ENCODE results near the gene ZBP1.

DNA sequence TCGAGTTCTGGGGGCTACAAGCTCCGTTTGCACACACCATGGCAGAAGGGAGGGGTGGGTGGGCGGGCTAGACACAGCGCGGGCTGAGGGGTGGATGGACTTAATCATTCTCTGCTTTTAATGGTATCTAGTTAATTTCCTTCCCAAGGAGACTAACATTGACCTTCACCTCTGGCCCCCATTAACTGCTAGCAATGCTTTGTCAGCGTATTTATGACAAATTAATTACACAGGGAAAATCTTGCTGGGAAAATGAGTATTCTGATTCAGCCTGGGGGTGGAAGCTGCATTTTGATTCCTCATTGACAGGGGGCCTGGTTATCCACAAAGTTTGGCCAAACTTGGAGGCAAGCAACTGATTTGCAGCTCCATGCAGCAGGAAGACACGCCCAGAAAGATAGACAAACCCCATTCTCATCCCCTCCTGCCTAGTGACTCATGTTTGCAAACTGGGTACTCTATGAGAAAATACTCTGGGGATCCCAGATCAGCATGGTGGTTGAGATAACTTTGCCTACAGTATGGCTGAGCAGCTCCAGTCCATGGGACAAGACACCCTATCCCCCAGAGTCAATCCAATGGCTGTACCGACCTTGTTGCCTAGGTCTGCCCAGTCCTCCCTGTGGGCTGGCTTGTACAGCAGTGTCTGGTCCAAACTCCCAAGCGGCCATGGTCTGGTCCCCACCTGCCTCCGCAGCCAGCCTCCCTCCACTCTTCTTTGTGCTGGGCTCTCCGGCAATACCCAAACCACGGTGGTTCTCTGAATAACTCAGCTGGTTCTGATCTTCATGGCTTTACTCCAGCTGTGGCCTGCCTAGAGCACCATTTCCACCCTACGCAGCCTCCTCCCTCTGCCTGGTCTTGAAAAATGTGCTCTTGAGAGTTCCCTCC, 19.7 kb downstream of the ZBP1 start:
- TF ChIP-seq, protein P1, sequence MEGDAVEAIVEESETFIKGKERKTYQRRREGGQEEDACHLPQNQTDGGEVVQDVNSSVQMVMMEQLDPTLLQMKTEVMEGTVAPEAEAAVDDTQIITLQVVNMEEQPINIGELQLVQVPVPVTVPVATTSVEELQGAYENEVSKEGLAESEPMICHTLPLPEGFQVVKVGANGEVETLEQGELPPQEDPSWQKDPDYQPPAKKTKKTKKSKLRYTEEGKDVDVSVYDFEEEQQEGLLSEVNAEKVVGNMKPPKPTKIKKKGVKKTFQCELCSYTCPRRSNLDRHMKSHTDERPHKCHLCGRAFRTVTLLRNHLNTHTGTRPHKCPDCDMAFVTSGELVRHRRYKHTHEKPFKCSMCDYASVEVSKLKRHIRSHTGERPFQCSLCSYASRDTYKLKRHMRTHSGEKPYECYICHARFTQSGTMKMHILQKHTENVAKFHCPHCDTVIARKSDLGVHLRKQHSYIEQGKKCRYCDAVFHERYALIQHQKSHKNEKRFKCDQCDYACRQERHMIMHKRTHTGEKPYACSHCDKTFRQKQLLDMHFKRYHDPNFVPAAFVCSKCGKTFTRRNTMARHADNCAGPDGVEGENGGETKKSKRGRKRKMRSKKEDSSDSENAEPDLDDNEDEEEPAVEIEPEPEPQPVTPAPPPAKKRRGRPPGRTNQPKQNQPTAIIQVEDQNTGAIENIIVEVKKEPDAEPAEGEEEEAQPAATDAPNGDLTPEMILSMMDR (IDR thresholded peaks at IDR 0.05): no peak
- TF ChIP-seq POLR2A (IDR thresholded peaks at IDR 0.05) (no peak), POLR2AphosphoS5 (IDR thresholded peaks at IDR 0.05) (no peak)
